ENCODE data around the gene PDE4D.
"Not testable (repeated sequence)": the region's sequence is repeated elsewhere in the genome, so short reads cannot be mapped to it uniquely, and the experiment has no call there.

PDE4D gene

DNA sequence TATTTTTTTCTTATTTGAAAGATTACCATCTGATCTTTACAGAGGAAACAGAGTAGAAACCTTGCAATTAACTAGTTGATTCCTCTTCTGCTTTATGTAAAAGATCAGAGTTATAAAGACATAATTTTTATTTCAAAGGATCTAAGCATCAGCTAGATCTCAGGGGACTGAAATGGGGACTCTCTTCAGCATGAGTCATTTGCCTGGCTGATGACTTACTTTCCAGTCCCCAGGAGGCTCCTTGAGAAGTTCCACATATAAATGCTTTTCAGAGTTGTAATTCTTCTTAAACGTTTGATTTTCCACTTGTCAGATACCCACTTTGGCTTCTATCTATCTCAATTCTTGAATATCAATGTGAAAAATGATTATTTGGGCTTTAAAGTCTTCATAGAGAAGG lies 921.2 kb downstream of the PDE4D start:
- DNase-seq = no peak

DNA sequence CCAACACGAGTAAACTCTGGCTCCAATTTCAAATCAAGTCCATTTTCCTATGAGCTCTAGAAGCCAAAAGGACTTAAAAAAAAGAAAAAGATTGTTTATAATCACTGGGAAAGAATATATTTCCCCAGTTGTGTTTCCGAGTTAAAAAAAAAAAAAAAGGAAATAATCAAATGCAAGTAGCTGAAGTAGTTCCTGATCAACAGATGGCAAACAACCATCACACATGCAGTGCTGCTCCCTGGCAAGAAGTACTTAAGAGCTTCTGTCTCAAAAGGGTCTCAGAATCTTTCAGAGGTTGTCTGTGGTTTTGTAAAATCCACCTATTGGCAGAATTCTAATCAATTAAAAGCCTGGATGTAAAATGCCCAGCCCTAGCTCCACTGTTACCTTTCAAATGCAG lies 922.8 kb downstream of the PDE4D start:
- no peak for DNase-seq

DNA sequence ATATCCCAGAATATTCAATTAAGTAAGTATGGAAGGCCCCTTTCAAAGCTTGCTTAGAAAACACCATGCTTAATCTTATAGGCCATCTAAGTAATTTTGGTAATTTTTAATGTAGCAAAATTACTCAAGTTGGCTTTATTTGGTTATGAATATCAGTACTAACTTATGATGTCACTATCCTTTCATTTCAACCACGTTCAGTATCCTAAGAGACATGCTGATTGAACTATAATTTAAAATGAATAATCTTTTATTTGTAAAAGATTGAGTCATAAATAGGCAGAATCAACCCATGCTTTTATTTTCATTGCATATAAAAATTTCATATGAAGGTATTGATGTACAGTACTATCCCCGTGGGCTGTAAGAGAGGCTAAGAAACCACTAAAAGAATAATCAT lies 923.7 kb downstream of the PDE4D start:
- DNase-seq = no peak

DNA sequence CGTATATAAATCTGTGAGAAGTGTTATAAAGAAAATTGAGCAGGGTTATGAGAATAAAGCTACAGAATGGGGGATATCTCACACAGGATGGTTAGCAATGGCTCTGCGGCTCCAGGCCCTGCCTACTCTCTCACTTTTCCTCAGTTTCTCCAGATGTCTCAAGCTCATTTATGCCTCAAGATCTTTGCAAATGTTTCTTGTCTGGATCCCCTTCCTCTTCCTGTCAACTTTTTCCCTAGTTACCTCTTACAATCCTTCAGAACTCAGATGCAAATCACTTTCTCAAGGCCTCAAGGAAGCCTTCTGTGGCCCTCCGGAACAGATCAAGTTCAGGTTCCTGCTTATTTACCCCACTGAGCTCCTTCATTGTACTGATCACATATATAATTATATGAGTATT lies 924.3 kb downstream of the PDE4D start:
- no peak for DNase-seq

DNA sequence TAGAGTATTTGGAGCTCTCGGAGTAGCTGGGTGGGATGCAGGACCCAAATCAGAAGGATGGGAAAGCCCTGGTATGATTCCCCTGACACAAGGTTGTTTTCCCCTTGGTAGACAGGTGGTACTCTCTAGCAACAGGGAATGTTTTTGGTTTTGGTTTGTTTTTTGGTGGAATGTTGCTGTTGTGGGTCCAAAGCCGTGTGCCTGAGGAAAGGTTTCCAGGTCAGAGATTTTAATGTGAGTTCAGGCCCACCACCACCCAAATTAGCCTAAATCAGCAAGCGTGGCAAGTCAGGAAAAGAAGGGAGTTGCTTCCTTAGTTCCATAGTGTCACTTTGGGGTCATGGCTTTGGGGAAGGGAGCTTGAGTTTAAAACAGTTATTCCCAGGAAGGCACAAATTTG lies 925.2 kb downstream of the PDE4D start:
- DNase-seq = no peak

DNA sequence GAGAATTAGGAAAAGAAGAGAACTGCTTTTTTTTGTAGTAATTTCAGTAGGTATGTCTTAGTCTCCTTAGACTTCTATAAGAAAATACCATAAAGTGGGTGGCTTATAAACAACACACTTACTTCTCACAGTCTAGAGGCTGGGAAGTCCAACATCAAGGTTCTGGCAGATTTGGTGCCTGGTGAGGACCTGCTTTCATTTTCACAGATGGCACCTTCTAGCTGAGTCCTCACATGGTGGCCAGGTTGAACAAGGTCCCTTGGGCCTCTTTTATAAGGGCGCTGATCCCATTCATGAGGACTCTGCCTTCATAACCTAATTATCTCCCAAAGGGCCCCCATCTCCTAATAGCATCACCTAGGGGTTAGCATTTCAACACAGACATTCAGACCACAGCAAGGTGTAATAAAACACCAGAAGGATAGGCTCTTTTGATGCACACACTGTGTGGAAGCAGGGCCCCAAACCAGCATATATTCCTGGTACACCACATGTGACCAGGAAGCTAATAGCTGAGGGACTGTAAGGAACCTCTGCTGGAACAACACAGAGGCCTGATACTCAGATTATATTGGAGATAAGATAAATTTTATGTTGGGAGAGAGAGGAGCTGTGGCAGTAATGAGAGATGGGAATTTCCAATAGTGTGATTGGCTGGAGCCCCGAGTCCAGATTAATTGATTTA lies 925.8 kb downstream of the PDE4D start:
- DNase-seq = no peak

DNA sequence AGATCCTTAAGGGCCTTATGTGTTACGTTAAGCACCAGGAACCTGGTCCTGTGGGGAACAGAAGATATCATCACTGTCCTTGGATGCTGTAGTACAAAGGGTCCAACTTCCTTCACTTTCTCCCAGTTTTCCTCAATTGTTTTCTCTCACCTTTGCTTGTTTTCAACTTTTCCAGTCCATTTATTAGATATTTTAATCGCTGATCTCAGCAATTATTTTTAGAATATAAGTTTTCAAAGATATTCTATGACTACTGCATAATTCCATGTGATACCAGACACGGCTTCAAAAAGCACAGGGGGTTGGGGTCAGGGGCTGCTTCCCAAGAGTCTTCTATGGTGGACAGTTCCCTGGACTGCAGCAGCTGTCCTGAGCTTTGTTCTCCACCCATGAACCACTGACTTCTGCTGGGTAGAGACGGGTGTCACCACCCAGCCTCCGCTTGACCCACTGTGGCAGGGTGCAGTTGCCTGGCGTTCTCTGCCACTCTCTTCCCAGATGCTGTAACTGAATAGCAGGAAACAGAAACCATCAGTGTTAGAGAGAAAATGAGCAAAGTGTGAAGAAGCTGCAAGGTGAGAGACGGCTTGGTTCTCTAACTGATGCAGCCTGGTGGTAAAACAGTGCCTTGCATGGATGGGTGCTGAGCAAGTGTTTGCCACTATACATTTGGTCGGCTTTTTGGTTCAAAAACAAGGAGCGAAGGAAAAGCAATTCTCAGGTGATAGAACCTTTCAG lies 927.7 kb downstream of the PDE4D start:
- no peak for DNase-seq

DNA sequence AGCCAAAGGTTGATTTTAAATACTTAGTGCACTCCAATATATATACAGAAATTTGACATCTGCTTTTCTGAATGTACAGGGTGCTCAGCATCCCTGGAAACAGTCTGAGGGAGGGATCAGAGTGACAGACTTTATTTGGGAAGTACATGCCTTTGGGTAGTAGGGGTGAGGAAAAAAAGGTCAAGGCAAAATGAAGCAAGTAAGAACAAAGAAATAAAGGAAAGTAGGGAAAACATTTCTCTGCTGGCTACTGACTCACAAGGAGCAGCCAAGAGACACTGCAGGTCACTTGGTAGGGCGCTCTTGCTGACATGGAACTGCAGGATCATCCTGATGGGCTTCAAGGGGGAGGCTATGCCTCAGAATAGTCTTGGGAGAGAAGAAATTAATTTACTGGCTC lies 929.7 kb downstream of the PDE4D start:
- DNase-seq = no peak

DNA sequence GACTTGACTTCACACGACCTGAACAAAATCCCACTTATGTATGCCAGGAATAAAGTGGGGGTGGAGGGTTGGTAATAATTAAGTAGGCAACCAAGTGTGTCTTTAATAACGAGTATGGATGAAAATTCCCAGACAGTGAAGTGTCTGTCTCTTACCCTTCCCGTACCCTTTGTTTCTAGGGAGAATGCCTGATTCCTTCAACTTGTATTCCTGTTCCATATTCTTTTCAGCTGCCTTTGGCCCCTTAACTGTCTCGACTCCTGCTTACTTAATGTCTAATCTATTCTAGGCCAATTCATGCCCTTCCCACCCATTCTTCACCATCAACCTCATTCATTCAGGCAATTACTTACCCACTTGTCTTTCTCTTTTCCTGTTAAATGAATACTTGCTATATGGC lies 930.2 kb downstream of the PDE4D start:
- no peak for DNase-seq

DNA sequence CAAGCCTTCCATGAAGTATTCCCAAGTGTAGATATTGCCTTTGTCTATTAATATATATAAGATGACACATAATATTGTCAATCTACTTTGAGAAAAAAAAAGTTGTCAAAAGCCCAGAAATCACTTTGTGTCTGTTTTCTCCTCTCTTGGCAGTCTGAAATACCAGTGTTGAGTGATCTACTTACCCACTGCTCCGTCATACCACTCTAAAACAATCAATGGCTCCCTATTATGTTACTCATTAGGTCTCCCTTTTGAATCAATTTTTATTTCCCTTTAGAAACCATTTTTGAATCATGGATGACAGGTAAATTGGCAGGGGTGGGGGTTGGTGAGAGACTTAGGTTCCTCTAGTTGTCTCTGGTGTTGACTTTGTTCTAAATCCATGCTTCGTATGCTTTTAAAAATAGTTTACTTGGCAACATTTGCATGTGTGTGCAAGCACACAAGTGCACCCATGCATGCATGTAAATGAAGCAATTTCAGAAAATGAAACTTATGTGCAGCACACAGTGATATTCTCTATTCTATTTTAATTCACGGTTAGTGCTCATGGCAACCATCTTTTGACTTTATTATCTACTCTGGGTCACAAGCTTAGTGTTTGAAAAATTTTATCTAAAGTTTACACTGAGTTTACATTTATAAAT lies 931.8 kb downstream of the PDE4D start:
- DNase-seq = no peak

DNA sequence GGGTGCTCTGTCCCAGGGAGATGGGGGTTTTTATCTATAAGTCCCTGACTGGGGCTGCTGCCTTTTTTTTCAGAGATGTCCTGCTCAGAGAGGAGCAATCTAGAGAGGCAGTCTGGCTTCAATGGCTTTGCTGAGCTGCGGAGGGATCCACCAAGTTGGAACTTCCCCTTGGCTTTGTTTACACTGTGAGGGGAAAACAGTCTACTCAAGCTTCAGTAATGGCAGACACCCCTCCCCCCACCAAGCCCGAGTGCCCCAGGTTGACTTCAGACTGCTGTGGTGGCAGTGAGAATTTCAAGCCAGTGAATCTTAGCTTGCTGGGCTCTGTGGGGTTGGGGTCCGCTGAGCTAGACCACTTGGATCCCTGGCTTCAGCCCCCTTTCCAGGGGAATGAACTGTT lies 934.8 kb downstream of the PDE4D start:
- no peak for DNase-seq

DNA sequence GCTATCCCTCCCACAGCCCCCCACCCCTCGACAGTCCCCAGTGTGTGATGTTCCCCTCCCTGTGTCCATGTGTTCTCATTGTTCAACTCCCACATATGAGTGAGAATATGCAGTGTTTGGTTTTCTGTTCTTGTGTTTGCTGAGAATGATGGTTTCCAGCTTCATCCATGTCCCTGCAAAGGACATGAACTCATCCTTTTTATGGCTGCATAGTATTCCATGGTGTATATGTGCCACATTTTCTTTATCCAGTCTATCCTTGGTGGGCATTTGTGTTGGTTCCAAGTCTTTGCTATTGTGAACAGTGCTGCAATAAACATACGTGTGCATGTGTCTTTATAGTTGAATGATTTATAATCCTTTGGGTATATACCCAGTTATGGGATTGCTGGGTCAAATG lies 940.3 kb downstream of the PDE4D start:
- DNase-seq = not testable (repeated sequence)

DNA sequence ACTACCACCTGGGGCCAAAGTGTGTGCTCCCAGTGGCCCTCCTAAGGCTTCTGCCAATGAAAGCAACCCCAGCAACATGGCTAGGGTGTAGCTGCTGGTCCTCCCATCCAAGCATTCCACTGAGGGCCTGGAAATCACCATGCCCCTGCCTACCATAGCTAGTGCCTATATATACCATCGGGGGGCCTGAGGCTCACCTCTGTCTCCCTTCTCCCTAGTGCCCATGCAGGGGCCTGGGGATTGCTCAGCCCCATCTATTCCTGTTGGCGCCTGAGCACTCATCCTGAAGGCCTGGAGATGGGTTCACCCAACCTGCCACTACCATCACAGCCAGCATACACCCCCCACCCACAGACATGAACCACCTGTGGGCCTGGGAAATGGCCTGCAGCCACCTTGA lies 943.3 kb downstream of the PDE4D start:
- DNase-seq = no peak

DNA sequence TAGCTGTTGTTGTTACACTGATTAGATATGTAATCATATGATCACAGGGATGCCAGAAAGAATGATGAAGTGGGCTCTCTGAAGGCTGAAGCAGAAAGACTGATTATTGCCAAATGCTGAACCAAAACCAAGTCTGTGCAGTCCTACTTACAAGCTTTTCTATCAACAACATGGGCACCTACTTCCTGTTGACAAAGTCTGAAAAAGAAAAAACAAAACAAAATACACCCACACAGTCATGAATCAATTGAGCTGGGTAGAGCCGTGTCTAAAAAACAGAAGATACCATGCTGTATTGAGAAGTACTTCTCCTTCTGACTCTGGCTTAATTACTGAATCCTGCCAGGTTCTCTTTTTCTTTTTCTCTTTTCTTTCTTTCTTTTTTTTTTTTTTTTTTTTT lies 947.3 kb downstream of the PDE4D start:
- no peak for DNase-seq

DNA sequence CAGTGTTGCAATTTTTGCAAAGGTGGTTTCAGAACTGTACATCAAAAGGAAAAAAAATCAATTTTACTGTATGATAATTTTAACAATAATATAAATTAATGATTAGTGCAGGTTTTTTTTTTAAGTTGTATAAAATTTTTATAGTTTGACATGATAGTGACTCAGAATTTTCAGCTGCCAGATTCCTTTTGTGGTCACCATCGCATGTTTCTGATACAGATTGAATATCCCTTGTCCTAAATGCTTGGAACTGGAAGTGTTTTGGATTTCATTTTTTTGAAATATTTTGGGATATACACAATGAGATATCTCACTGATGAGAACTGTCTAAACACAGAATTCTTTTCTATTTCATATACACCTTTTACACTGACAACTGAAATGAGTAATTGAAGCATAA lies 949.3 kb downstream of the PDE4D start:
- no peak for DNase-seq

DNA sequence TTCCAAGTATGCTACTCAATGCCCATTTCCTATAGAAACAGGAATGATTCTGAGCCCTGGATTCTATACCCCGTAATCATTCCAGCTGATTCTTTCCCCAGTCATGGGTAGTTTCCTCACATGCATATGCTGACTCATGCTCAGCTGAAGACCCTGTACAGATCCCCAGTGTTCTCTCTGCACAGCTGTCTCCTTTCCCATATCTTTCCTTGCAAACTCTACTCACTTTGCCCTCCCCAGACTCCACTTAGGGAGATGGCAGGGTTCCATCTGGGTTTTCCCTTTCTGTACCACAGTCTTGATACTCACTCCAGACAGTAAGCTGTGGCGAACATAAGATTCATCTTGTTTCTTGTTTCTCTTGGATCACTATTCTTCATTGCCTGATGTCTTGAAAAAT lies 953.1 kb downstream of the PDE4D start:
- no peak for DNase-seq

DNA sequence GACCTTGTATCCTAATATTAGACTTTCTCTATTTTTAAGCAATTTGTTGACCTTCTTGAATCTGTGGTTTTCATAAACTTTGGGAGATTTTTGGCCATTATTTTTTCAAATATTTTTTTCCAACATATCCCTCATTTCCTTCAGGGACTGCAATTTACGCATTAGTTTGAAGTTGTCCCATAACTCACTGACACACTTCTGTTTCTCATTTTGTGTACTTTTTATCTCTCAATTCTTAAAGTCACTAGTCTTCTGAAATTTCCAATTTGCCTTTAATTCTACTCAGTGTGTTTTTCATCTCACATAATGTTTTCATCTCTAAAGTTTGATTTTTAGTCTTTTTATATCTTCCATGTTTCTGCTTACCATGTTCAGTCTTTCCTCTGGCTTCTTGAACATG lies 953.9 kb downstream of the PDE4D start:
- DNase-seq = no peak

DNA sequence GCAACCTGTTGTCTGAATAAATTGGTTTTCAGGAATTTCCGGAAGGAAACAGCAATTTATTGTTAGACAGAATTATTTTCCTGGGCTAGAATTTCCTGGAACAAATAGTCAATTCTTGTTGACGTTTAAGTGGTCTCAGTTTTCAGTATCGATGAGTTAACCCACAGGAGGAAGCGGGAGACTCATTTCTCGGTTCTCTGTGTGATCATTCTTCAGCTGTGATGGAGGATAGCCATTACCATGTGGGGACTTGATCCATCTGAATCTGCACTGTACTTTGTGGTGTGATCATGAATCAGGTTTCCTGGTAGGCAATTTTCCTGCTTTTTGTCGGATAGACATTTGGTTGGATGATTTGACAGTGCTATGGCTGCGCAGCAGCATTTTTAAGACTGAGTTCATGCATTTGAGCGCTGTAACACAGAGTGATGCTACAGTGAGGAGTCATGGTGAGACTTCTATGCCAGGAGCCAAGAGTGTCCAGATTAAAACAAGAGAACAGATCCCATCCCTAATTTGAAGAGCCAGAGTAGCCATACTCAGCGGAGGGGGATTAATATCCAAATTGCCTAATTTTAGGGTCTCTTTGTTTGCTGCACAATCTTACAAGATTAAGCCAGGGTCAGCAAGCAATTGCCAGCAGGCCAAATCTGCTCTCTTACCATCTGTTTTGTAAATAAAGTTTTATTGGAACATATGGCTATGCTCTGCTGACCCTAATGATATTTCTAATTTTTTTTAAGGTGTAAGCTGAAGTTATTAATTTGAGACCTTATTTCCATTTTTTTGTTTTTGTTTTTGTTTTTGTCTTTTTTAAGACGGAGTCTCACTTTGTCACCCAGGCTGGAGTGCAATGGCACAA lies 954.7 kb downstream of the PDE4D start:
- no peak for DNase-seq

DNA sequence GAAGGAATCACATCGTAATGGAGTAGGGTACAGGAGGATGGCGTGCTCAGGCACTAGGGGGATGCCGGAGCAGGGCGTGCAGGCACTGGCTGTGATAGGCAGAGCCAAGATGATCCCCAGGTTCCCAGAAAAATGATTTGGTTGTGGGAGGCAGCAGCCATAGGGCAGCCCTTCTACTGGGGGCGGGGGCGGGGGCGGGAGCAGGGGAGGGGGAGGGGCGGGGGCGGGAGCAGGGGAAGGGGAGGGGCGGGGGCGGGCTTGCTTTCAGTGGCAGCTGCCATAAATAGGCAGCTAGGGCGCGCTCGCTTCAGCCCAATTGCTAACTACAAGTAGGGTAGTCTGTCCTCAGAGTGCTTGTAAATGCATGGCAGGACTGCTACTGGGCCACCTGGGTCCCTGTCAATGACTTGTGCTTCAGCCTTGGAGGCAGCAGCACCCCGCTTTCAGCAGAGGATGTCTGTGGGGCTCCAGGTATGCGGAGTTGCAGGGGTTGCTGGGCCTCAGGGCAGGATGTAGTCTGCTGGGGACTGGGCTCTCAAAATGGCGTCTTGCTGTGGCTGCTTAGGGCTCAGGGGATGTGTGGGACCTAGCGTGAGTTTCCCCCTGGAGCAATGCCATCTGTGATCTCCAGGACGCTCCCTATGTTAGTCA lies 956.4 kb downstream of the PDE4D start:
- no peak for DNase-seq

DNA sequence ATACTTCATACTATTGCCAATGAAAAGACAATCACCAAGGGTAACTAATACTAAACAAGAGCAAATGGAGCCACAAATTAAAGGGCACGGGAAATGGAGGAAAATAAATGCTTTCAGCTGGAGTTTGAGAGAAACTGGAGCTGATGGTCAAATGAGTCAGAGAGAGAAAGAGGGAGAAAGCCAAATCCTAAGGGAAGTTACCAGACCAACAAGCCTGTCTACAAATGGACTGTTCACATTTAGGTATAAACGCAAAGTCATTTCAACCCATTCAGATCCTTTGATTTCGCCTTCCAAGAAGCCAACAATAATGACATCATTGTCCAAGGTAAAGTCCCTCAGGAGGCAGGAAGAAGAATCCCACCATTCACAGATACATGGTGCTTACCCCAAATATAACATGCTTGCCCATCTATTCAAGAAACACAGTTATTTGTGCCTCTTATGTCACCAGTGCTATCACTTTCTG lies 958.9 kb downstream of the PDE4D start:
- no peak for DNase-seq

DNA sequence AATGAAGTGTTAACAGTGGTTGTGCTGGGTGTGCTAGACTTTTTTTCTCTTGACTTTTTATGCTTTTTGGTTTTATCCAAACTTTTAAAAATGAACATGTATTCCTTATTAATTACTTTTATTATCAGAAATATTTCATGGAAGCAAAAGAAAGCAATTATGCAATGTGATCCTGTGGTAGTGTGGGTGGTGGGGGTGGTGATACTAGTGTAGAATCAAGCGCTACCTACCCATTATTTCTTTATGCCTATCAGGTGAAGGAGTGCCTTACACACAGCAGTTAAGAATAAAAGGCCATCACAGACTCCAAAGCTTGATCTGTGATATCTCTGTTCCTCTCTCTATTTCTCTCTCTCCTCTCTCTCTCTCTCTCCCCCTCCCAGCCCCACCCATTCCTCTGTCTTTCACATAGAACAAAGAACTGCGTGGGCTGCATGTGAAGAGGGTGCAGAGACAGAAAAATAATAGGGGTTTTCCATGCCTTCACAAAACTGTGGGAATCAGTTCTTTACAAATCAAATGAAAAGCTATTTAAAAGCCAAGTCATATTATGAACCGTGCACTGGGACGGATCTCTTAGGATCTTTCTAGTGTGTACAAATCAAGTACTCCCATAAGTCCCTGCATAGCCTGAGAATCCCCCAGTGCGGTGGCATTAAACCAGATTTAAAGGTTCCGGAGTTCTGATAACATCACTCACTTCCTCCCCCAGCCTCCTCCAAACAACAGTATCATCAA lies 959.5 kb downstream of the PDE4D start:
- no peak for DNase-seq

DNA sequence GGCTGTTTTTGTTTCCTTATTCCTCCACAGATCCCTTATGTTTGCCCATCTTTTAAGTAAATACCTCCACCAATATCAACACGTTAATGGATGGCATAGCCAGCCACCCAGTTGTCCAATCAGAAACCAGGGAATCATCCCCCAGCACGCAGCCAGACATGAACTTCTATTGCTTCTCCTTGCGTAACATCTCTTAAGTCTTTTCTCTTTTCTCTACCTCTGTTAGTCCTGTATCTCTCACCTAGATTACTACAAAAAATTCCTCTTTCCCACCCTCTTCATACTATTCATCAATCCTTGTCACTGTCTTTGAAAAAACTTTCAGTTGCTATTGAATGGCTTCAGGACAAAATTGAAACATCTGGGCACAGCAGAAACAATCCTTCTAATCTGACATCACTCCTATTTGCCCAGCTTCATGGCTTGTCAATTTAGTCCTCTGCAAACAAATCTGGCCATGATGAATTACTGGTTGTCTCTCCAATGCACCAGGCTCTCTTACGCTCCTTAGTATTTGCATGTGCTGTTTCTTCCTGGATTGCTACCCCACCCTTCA lies 961.4 kb downstream of the PDE4D start:
- DNase-seq = no peak

Data from COR-L47 (cell line).